K562 (cell line): Measurements from ENCODE around the gene PLEKHN1. TPM values are rescaled to one million over a fixed set of nuclear protein-coding genes. Genes with fewer than 3 reads are reported as not detected.
A peak's percentile ranks its signal among the peaks of the same experiment; 100 is the strongest.

Source experiments
- CEBPB ChIP-seq: fragments of 450-650 bp; IDR thresholded peaks from 2 replicates; pipeline ENCODE4 v1.6.1; 2016; ENCODE audit warnings: missing genetic modification characterization, missing compliant biosample characterization
- HNRNPUL1 ChIP-seq: fragments of 200-400 bp; formaldehyde crosslinking; IDR thresholded peaks from 2 replicates; pipeline ENCODE4 v1.6.1; 2017; ENCODE audit warnings: low read length
- PCBP1 ChIP-seq: fragments of 200-400 bp; formaldehyde crosslinking; IDR thresholded peaks from 2 replicates; pipeline ENCODE4 v1.6.1; 2018; ENCODE audit warnings: mild to moderate bottlenecking, low read depth, low read length; ENCODE audit not compliant: poor library complexity, severe bottlenecking
- PURB ChIP-seq: sonication (generic); formaldehyde crosslinking; IDR thresholded peaks from 2 replicates; pipeline ENCODE4 v1.9.0; 2021; ENCODE audit warnings: low read depth, mild to moderate bottlenecking, missing genetic modification reagents
- REST ChIP-seq, 2 experiments: fragments of 450-650 bp; formaldehyde crosslinking in 1 of 2; IDR thresholded peaks; 2 replicates each; pipeline versions ENCODE4 v1.4.0 to v1.6.1; 2014 to 2020; ENCODE audit warnings: mild to moderate bottlenecking in 2 of 2, borderline replicate concordance in 1 of 2, low read depth in 1 of 2
- SMAD1 ChIP-seq: fragments of 150-350 bp; IDR thresholded peaks from 2 replicates; pipeline ENCODE4 v1.6.1; 2014; ENCODE audit warnings: low read length, low read depth; ENCODE audit not compliant: partially characterized antibody
- TEAD4 ChIP-seq, 2 experiments: sonication (generic) in 1 of 2; formaldehyde crosslinking in 1 of 2; IDR thresholded peaks; 2 replicates each; pipeline versions ENCODE4 v1.6.1 to v1.8.0; 2012 to 2022; ENCODE audit warnings: borderline replicate concordance in 1 of 2, inconsistent platforms in 1 of 2, low read length in 1 of 2, mild to moderate bottlenecking in 1 of 2, missing genetic modification reagents in 1 of 2
- ZBTB40 ChIP-seq, 2 experiments: fragments of 450-650 bp in 1 of 2; sonication (generic) in 1 of 2; formaldehyde crosslinking in 1 of 2; IDR thresholded peaks; 2 replicates each; pipeline versions ENCODE4 v1.7.1 to v1.9.0; 2016 to 2022; ENCODE audit warnings: inconsistent platforms in 1 of 2, mild to moderate bottlenecking in 1 of 2, missing genetic modification reagents in 1 of 2
- polyA plus RNA-seq, 8 experiments: library from polyadenylated mRNA; depleted of rRNA in 4 of 8; stranded (reverse) in 5 of 8; unstranded in 3 of 8; fragments of >200 nt; fragmentation: Nextera tagmentation in 2 of 8; fragmentation: Illumina TruSeq in 1 of 8; extraction: Ambion mirVana in 2 of 8; extraction: Trizol in 1 of 8; gene quantifications; 2 replicates each; pipeline versions ENCODE4 v1.2.1 to v1.2.3, GENCODE V29; 2011 to 2014; ENCODE audit warnings: inconsistent platforms in 1 of 8, missing spikeins in 1 of 8
- total RNA-seq, 7 experiments: library from RNA; depleted of rRNA in 6 of 7; stranded (reverse); fragments of >200 nt in 6 of 7; fragmentation: Illumina TruSeq in 2 of 7; extraction: Trizol in 2 of 7; gene quantifications; 2 replicates each; pipeline versions ENCODE4 v1.2.1 to v1.2.3, GENCODE V29; 2011 to 2021; ENCODE audit warnings: low replicate concordance in 1 of 7

The PLEKHN1 gene
- total and polyA plus RNA-seq, 9 of the 15 experiments (the other 6 are each of a cell fraction or from before 2014, with no cell fraction given) = 0.07 to 1.5 (median 0.13) TPM; not detected in 2

- peak; percentile 6 for TF ChIP-seq PCBP1
- TF ChIP-seq CEBPB (tag) = 0 out of 2 replicates have a peak, but pooled peaks have one; percentile 26
- TF ChIP-seq SMAD1 = no peak
- no peak for TF ChIP-seq TEAD4 (IDR thresholded peaks at IDR 0.05; ENCODE audit: low read length)
- no peak for TF ChIP-seq TEAD4 (CRISPR knock-in tag; IDR thresholded peaks at IDR 0.05; ENCODE audit: borderline replicate concordance)
- no peak for TF ChIP-seq REST (IDR thresholded peaks at IDR 0.05; ENCODE audit: borderline replicate concordance)
- no peak for TF ChIP-seq REST (CRISPR knock-in tag; IDR thresholded peaks at IDR 0.05; ENCODE audit: low read depth)
- TF ChIP-seq PURB (CRISPR knock-in tag) = no peak
- no peak for TF ChIP-seq HNRNPUL1
- no peak for TF ChIP-seq ZBTB40 (IDR thresholded peaks at IDR 0.05)
- 0 out of 2 replicates have a peak, but pooled peaks have one; percentile 32 for TF ChIP-seq ZBTB40 (CRISPR knock-in tag; IDR thresholded peaks at IDR 0.05)
Observed at GRCh38 chr1:938711-939489, 27.4 kb upstream of the PLEKHN1 start (continued).
